Measurements from ENCODE around the gene ALG3.

ALG3 gene

DNA sequence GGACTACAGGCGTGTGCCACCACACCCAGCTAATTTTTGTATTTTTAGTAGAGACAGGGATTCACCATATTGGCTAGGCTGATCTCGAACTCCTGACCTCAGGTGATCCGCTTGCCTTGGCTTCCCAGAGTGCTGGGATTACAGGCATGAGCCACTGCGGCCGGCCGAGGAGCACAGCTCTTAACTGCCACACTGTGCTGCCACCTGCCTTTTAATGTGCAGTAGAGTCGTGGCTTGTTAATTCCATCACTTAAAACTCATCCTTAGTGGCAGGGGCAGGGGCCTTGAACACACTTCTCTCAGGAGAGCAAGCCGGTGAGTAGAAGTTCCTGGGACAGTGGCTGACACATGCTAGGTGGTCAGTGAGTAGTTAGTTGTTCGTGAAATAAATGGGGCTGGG is 50.3 kb downstream of the ALG3 start:
- no peak for DNase-seq (ENCODE audit: low read depth in 1 of 2, low spot score in 1 of 2)

- no peak for DNase-seq (ENCODE audit: low read depth in 1 of 2, low spot score in 1 of 2)
Observed at GRCh38 chr3:184196536-184196935, 52.2 kb downstream of the ALG3 start.

DNA sequence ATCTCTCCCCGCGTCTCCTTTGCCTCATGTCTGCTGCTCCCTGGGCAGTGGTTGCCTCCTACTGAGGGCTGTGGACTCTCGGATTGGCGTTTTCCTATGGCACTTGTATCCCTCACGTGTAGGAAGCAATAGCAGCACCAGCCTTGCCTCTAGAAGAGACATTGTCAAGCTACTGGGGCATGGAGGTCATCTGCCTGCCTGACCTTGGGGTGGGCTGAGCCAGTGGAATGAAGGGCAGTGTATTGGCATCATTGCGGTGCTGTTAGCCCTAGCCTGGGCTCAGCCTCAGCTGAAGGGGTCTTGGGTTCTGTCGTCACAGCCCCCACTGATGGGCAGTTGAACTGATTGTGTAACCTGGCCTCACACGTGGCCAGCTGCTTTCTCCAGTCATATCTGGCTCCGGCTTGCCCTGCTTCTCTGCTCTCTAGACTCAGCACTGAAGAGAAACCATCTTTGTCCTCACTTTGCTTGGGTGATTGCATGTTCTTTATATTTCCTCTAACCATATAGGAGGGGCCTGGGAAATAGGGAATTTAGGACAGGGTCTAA is 54.7 kb downstream of the ALG3 start:
- no peak for DNase-seq (ENCODE audit: low read depth in 1 of 2, low spot score in 1 of 2)

DNA sequence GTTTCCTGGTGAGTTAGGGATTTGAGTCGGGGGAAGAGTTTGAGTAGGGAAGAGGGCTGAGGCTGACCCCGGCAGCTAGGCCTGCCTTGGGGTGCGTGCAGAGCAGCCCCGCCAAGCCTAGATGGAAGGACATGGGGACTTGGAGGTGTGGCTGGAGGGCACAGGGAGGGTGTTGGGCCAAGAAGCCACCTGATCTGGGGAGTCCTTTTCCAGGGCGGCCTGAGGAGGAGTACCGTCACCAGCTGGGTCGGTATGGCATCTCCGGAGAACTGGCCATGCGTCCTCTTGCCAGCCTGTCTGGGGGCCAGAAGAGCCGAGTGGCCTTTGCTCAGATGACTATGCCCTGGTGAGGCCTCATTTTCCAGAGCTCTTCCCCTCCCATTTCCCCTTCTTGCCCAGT is 55.9 kb downstream of the ALG3 start:
- DNase-seq (ENCODE audit: low read depth in 1 of 2, low spot score in 1 of 2) = no peak

Measured in activated T-helper 1 cell treated with anti-CD3 and anti-CD28 coated beads, Interleukin-2, amount 50 U/mL, for 16 hours (primary cell).